ENCODE measurements around the gene DYNC1LI2. TPM values are rescaled to one million over a fixed set of nuclear protein-coding genes. Genes with fewer than 3 reads are reported as not detected.
A peak's percentile ranks its signal among the peaks of the same experiment; 100 is the strongest.

Gene DYNC1LI2
- total and polyA plus RNA-seq, 9 of the 15 experiments (the other 6 are each of a cell fraction or from before 2014, with no cell fraction given): 5.1 to 48.9 (median 38.2) TPM

- TF ChIP-seq ATF6 (CRISPR knock-in tag; IDR thresholded peaks at IDR 0.05) (no peak), SRSF7 (optimal IDR thresholded peaks at IDR 0.05; ENCODE audit: low read depth, low read length) (no peak), TFE3 (CRISPR knock-in tag; IDR thresholded peaks at IDR 0.05) (no peak), PATZ1 (CRISPR knock-in tag; IDR thresholded peaks at IDR 0.05; ENCODE audit: borderline replicate concordance) (no peak), ELK1 (CRISPR knock-in tag; IDR thresholded peaks at IDR 0.05) (no peak), HNRNPL (IDR thresholded peaks at IDR 0.05; ENCODE audit: low read depth, low read length) (no peak), SRF (CRISPR knock-in tag; IDR thresholded peaks at IDR 0.05) (0 out of 4 replicates have a peak, but pooled peaks of 1 of the 2 experiments have one; percentile 19), ZNF57 (CRISPR knock-in tag; IDR thresholded peaks at IDR 0.05) (no peak), ARID3B (CRISPR knock-in tag; IDR thresholded peaks at IDR 0.05; ENCODE audit: borderline replicate concordance) (no peak), ZBTB17 (CRISPR knock-in tag; IDR thresholded peaks at IDR 0.05) (no peak), CTCFL (IDR thresholded peaks at IDR 0.05; ENCODE audit: borderline replicate concordance, insufficient read depth, low read depth, low read length, poor library complexity, severe bottlenecking) (peak; percentile 67), ZNF76 (CRISPR knock-in tag; IDR thresholded peaks at IDR 0.05; ENCODE audit: borderline replicate concordance) (no peak)
Measured at GRCh38 chr16:66696669-66697630, 54.5 kb downstream of the DYNC1LI2 start, which contains the start of gene CMTM4 (continued).

Measured in K562 (cell line).